NCI-H345 (cell line): ENCODE measurements around the gene TRAFD1.

Experiments used
- DNase-seq: peaks from one replicate; lab custom pipeline; 2025; lab: John Stamatoyannopoulos, UW

The TRAFD1 gene

DNA sequence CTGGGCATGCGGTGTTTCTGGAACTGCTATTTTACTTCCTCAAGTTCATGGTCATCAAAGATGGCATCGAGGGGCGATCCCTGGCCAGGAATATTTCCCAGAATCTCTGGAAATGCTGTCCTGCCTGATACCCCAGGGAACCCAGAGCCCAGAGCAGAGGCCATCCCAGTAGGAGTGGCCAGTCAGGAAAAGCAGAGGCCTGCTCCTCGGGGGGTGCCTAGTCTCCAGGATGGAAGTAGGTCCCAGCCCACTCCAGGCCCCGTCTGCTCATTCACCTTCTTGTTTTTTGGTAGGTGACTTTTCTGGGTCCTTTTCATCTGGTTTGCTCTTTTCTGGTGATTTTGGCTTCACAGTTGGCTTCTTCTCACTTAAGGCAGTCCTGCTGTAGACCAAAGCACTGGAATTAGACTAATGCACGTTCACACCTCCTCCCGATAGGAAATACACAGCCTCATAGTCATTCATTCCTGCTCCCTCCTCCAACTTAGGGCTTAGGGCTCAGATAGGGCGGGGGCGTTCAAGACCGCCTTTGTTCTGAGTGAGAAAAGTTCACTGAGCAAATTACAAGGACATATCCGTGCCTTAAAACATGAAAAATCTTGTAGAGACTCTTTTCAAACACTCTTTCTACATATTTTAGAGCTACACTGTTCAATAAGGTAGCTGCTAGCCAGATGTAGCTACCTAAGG is 51.1 kb downstream of the TRAFD1 start:
- DNase-seq, result no peak

DNA sequence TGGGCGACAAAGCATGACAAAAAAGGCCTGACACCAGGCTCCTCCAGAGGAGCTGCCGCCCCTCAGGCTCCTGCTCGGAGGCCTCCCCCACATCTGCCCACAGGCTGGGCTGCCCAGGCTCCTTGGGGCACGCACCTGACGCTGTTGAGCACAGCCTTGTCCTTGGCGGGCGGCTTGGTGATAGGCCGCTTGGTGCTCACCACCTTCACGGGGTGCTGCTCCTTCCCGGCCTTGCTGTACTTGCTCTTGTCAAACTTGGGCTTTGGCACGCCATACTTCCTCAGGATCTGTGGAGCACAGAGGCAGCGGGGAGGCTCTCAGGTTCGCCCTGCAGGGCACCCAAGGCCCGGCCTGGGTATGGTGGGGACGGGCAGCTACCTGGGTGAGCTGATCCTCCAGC is 53.4 kb downstream of the TRAFD1 start:
- no peak for DNase-seq

DNA sequence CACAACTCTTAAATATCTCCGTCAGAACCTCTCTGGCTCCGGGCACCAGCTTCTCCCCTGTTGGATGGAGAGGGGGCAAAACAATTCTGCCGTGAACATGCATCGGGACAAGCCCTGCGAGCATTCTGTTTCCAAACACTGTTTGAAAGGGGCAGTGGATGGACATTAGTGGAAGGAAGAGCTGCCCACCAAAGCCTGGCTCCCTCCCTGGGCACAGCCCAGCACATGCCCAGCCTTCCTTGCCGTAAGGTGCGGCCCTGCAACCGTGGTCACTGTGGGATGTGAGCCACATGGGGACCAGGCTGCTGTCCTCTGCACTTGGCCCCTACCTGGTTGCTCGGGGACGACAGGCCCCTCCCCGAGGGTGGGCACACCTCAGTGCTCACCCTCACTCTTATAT is 54.0 kb downstream of the TRAFD1 start:
- DNase-seq, result no peak

DNA sequence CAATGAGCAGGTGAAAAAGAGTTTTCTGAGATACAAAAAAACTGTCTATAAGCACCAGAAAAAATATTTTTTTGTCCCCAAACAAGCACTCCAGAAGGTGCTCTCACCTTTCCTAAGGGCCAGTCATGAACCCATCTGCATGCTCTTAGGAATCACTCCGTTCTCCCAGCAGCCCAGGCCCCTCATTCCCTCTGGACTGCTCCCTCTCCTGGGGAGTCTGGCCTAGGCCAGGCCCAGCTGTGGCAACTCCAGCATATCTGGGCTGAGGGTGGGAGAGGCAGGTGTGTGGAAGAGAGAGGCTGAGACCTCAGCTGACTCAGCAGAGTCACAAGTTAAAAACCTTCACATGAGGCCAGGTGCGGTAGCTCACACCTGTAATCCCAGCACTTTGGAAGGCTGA is 54.6 kb downstream of the TRAFD1 start:
- DNase-seq, result no peak

DNA sequence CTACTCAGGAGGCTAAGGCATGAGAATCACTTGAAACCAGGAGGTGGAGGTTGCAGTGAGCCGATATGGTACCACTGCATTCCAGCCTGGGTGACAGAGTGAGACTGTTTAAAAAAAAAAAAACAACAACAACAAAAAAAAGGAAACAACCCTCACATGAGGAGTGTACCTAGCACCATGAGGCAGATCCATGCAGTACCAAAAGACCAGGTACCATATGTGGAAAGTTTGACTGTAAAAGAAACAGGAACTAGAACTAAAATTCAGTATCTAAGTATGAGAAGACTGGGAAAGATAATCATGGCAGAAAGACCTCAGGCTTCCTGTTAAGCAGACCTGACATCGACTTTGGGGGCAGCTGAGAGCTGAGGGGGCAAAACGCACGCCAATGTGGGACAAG is 55.1 kb downstream of the TRAFD1 start:
- no peak for DNase-seq

DNA sequence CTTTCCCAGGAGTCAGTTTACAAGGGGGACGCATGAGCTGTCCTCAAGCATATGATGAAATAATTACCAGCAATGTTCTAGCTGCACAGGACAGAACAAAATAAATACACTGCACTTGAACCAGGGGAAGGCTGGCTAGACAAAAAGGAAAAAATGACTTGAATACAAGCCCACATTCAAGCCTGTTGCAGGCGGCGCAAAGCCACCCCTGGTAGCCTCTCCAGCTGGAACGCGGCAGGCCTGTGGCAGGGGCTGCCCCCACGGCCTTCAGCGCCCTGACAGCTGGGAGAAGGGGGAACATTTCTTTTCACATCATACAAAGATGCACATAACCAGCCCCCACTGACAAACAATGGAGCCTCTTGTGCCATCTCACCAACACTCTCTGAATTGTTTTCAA is 57.1 kb downstream of the TRAFD1 start:
- peak; percentile 71 for DNase-seq

DNA sequence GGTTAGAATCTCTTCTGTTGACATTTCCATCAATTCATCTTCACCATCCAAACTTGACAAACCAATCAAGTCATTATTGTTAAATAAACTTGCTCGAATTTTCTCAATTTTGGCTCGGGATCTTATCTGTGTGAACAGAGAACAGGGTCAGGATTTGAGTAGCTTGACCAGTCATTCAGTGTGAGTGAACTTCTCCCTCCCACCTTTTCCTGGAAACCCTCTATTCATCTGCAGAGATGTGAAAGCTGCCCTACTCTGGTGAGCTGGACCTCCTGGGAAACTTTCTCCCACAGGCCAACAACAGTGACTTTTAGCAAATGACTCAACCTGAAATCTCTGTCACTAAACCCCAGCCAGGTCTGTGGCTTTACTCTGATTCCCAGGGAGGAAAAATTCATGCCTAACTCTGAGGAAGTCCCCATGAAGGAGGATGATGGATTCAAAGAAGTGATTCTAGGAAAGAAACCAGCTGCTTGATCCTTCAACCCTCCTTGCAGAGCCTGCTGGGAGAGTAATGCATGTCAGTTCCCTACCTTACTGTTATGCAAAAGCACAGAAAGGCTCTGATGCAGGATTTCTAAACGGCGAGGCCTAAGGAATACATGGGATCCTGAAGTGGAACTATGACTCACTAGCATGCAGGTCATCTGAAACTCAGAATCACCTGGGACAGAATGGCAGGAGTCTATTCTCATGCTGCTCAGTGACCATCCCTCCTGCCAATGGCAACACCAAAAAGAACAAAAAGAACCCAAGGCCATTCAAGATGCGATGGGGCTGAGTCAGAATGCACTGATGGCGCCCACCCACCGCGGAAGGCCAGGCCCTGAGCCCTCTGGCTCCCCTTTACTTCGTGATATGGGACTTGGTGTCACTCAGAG is 58.0 kb downstream of the TRAFD1 start:
- no peak for DNase-seq

DNA sequence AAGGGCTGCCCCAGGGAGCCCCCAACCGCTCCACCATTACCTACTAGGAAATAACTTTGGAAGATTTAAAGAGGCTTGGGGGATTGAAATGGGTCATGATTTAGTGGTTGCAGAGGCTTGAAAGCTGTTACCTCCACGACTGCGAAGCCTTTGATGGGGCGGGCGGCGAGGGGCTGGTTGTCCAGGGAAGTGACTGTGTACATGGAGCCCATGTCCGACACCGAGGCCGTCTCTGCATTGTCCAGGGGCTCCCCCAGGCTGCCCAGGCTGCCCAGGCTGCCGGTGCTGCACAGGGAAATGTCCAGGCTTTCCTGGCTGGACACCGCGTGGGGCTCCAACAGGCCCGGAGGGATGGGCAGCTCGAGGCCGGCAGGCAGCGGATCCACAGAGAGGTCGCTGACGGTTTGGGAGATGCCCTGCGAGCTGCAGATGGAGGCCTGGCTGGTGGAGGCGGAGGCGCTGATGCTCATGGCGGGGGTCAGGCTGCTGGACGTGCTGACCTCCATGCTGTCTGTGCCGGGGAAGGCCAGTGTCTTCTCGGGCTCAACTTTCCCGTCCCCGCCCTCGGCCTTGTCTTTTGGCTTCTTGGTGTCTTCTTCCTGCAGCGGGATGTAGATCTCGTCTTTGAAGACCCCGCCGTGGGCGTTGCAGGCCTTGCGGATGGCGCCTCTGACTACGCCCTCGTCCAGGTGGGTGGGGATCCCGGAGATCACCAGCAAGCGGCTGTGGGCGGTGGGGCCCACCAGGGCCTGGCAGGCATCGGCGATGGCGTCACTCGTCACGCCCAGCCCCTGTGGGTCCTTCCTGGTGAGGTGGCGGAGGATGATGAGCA is 58.9 kb downstream of the TRAFD1 start:
- no peak for DNase-seq

DNA sequence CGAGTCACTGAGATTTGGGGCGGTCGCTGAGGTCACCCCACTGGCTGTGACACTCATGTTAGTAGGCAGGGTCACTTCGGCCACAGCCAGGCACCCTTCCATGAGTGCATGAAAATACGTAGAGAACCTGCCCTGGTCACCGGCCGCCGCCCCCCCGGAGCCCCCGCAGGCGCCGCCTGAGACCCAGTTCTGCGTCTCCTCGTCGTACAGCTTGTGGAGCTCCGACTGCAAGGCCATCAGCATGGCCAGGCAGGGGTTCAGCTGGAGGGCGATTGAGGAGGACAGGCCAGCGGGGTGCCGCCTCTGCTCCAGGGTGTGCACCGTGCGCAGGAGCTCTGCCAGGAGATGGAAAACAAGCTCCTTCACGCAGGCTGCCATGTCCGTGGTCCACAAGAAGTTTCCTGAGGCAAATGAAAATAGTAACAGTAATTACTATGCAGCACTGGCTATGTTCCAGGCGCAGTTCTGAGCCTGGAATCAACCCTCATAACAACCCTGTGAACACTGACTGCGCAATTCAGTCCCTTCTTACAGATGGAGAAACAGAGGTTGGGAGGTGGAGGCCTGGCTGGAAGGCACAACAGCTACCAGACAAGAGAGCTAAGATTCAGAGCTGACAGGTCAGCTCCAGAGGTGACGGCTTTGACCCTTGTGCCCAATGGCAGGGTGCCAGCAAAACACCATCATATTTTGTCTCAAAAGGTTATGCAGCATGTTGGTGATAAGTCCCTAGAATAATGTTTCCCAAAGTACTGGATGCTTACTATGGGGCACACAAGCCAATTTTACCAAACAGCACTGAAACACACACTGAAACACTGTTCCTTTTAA is 59.9 kb downstream of the TRAFD1 start:
- no peak for DNase-seq

DNA sequence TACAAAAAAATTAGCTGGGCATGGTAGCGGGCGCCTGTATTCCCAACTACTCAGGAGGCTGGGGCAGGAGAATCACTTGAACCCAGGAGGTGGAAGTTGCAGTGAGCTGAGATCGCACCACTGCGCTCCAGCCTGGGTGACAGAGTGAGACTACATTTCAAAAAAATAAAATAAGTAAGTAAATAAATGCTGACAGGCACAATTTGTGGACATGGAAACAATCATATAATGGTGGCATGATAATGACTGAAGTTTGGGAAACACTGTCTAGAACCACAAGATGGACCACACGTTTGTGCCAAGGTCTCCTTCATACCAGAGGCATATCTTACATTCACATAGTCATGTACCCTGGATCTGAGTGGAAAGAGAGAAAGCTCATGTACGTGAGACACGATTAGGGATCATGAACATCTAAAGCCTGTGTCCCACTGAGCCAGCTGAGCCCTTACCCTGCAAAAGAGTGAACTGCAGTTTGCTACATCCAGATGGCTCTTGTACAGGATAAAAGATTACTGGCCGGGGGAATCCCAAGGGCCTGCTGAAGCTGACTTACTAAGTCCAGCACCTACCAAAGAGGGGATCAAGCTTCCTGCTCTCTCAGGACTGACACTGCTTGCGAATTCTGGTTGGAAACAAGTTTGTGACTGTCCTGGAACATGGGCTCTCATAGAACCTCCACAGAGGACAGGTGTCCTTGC is 62.9 kb downstream of the TRAFD1 start:
- DNase-seq, result no peak

DNA sequence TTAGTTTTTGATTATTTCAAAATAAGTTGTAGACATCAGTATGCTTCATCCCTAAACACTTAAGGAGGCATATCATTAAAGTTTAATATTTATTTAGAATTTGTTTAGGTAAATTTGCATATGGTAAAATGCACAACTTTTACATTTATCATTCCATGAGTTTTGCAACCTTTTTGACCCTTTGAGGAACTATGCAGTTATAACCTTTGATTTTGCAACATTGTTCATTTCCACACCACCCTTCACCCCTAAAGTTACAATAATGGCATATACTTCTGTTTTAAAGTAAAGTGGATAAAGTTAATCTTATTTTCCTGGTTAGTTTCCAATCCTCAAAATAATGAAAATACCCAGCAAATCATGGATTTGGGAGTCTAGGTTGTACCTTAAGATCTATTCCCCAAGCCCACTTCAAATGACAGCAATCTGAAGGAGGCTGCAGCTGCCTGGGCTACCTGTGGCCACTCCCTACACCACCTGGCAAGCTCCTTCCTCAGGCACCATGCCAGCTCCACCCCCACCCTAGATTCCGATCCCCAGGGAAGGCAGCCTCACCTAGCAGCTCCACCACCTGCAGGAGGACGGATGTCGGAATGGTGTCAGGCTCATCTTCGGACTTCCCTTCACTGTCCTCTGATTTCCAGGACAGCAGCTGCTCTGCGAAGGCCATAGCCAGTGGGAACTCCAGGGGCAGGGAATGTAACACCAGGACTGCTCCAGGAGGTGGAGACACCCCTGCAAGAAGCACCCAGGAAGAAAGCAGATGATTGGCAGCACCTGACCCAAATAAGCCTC is 65.1 kb downstream of the TRAFD1 start:
- peak; percentile 79 for DNase-seq

DNA sequence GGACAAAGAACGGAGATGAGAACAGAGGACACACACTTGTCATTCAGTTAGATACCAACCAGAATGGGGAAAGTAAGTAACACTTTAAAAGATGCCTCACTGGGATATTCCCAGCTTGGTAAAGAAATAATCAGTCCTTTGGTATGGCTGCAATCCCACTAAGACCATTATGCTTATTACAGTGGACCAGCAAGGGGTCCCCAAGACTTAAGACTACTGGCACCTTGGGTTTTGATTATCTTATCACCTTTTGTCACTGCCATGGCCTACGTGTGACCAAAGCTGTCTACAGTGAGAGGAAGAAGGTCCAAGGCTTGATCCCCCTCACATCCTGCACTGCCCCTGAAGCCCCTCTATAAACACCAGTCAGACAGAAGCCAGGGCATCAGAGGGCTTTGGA is 65.8 kb downstream of the TRAFD1 start:
- no peak for DNase-seq

DNA sequence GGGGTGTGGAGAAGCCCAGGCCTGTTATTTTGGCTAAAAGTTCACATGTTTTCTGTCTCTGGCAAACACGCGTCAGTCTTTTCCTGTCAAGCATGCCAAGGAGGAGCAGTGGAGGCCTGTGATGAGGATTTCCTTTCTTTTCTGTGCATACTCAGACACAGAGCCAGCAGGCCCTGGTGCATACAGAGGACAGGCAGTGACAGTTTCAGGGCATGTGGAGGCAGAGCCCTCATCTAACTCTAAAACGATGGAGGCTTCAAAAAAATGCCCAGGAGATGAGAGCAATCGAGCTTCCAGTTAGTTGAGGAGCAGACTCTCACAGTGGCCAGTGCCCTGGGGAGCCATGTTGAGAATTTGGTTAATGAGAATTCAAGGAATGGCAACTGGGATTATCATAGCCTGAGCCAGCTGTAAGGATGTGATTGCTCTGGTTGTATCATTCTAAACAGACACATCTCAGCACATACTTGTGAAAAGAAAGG is 66.5 kb downstream of the TRAFD1 start:
- no peak for DNase-seq

DNA sequence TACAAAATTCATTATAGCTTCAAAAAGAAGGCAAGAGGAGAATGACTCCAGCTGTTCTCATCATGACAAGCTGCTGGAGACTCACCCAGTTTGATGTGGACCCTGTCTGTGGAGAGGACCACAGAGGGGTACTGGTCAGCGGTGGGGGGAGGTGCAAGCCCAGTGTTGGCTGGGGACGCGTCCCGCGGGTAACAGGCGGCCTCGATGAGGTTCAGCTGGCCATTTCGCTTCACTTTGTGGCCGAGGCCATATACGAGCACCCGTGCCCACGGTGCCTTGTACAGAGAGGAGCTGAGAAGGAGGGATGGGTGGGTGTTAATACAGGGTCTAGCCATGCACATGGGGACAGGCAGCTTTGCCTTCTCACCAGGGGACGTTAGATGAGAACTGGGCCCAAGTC is 67.1 kb downstream of the TRAFD1 start:
- DNase-seq, result no peak

DNA sequence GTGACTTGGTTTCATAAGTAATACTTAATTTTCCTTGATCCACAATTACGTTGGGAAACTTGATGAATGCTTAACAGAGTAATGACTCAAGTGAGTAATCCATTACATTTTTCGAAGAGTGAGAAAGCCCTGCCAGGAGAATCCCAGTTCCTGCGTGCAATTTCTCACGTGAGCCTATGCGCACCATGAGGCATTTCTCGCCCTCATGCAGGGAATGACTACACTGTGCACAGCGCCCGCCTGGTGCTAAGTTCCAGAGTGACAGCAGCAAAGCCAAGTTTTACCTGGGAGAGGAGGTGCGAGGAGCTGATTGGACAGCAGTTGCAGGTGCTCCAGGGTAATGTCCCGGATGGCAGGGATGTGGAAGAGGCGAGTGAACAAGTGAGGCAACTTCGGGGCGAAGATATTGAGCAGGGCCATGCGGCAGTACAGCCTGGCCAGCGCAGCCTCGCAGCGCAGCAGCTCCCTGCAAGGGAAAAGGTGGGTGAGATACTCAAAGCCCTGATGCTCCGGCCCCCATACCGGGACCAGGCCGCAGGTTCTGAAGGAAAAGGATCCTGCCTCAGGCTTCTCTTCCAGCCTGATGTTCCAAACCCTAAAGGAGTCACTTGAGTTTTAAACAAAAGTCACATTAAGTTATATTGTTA is 69.4 kb downstream of the TRAFD1 start:
- DNase-seq, result no peak

DNA sequence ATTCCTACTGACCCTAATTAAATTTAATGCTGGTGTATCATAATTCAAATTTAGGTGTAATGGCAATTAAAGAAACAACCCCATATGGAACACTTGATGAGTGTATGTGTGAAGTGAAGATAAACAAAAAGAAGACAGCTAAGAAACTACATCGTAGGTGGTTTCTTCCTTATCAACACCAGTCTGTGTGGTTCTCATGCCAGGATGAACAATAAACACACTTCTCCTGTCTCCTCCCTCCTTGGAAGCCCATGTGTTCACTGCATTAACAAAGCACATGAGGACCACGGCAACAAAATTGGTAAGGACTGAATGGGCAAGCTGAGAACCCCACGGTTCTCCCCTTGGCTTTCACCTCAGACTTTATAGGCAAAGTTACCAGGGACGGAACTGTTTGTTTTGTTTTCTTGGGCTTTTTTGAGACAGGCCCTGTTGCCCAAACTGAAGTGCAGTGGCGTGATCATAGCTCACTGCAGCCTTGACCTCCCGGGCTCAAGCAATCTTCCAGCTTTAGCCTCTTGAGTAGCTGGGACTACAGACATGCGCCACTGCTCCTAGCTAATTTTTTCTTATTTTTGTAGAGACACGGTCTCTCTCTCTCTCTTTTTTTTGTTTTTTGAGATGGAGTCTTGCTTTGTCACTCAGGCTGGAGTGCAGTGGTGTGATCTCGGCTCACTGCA is 71.0 kb downstream of the TRAFD1 start:
- DNase-seq, result no peak

DNA sequence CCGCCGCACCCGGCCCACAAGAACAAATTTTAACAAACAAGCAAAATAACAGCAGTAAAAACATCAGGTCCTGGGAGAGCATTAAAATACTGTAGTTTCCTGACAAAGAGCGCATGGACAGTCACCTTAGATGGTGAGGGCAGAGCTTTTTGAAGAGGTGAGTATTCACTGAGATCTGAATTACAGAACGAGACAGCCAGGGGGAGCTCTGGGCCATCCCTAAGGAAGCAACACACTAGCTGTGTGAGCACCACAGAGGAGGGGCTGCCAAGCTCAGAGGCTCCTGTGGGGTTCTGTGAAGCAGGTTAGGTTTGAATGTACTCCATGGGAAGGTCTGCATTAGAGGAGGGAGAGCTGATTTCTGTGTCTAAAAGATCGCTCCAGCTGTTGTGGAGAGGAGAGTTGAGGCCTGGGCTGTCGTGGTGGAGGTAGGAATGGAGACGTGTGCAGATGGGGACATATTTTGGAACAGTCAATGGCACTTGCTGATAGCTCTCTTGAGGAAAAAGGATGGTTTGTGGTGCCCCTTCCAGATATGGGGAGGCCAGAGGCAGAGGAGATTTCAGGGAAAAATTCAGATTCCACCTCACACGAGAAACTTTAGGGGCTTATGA is 72.9 kb downstream of the TRAFD1 start:
- peak; percentile 64 for DNase-seq

DNA sequence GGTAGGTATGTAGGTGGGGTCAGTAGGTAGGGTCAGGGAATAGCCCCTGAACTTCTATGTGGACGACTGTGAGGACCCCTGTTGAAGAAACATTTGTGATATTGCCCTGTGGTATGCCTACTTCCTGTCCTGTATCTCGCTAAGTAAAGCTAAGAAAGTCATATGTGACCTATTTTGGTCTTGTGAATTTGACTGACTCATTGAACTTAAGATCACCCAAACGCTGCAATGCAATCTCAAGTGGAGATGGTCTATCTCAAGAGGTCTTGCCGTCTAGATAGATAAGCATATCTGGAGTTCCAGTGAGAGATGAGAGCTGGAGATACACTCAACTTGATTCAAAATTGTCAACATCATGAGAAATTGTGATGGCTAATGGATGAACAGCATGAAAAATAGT is 73.8 kb downstream of the TRAFD1 start:
- DNase-seq, result no peak
